OCI-LY1 (cell line): ENCODE data around the gene DIP2C.

Experiments
- H2AFZ ChIP-seq: fragments of 200-600 bp; sonication (generic), shearing (Covaris generic); 2 replicates; pipeline ENCODE4 v1.6.0; 2014; ENCODE audit warnings: antibody characterized with exemption, mild to moderate bottlenecking, low read length
- H3F3A ChIP-seq: fragments of 200-600 bp; sonication (generic), shearing (Covaris generic); 2 replicates; pipeline ENCODE4 v1.6.0; 2014; ENCODE audit warnings: mild to moderate bottlenecking, antibody characterized with exemption, low read length, moderate library complexity; ENCODE audit not compliant: insufficient read depth
- H3K27ac ChIP-seq: fragments of 200-600 bp; sonication (generic); 2 replicates; pipeline ENCODE4 v1.5.1; 2014; ENCODE audit warnings: low read length, mixed run types, mild to moderate bottlenecking, low read depth; ENCODE audit not compliant: poor library complexity, severe bottlenecking
- H3K27me3 ChIP-seq: fragments of 200-600 bp; sonication (generic); 2 replicates; pipeline ENCODE4 v1.6.0; 2014; ENCODE audit warnings: antibody characterized with exemption, mild to moderate bottlenecking, low read length, moderate library complexity; ENCODE audit not compliant: insufficient read depth
- H3K36me3 ChIP-seq: fragments of 200-600 bp; sonication (generic); 2 replicates; pipeline ENCODE4 v1.6.1; 2014; ENCODE audit warnings: mild to moderate bottlenecking, antibody characterized with exemption, low read length, moderate library complexity, mixed read lengths; ENCODE audit not compliant: insufficient read depth
- H3K4me1 ChIP-seq: fragments of 200-600 bp; sonication (generic); 2 replicates; pipeline ENCODE4 v1.5.1; 2014; ENCODE audit warnings: mild to moderate bottlenecking, low read length, moderate library complexity; ENCODE audit not compliant: insufficient read depth, severe bottlenecking
- H3K4me2 ChIP-seq: fragments of 200-600 bp; sonication (generic), shearing (Covaris generic); 2 replicates; pipeline ENCODE4 v1.6.1; 2014; ENCODE audit warnings: low read length
- H3K4me3 ChIP-seq: fragments of 200-600 bp; sonication (generic); 2 replicates; pipeline ENCODE4 v1.5.1; 2014; ENCODE audit warnings: low read length, low read depth, mild to moderate bottlenecking, mixed read lengths; ENCODE audit not compliant: poor library complexity, severe bottlenecking
- H3K79me2 ChIP-seq: fragments of 200-600 bp; shearing (Covaris generic); 2 replicates; pipeline ENCODE4 v1.6.1; 2016; ENCODE audit warnings: mixed run types, low read length, mixed read lengths; ENCODE audit not compliant: insufficient read depth
- H3K9ac ChIP-seq: fragments of 200-600 bp; sonication (generic), shearing (Covaris generic); 2 replicates; pipeline ENCODE4 v1.6.1; 2014; ENCODE audit warnings: mild to moderate bottlenecking, low read length, mixed read lengths
- H3K9me2 ChIP-seq: fragments of 200-600 bp; sonication (generic), shearing (Covaris generic); 2 replicates; pipeline ENCODE4 v1.6.1; 2014; ENCODE audit warnings: low read depth, mild to moderate bottlenecking, low read length, mixed read lengths
- H3K9me3 ChIP-seq: fragments of 200-600 bp; shearing (Covaris generic); 2 replicates; pipeline ENCODE4 v1.6.1; 2014; ENCODE audit warnings: low read length, mixed read lengths
- H4K20me1 ChIP-seq: fragments of 200-600 bp; sonication (generic), shearing (Covaris generic); 2 replicates; pipeline ENCODE4 v1.6.0; 2016; ENCODE audit warnings: mild to moderate bottlenecking, low read length; ENCODE audit not compliant: insufficient read depth
- CTCF ChIP-seq: fragments of 200-600 bp; sonication (generic), shearing (Covaris generic); IDR thresholded peaks from 2 replicates; pipeline ENCODE4 v1.5.1; 2017; ENCODE audit warnings: mild to moderate bottlenecking, antibody characterized with exemption, low read length, moderate library complexity, mixed read lengths
- EZH2 ChIP-seq: fragments of 200-600 bp; sonication (generic), shearing (Covaris generic); IDR thresholded peaks from 2 replicates; pipeline ENCODE4 v1.8.0; 2017; ENCODE audit warnings: borderline replicate concordance, mixed run types, mild to moderate bottlenecking, antibody characterized with exemption, low read length, moderate library complexity, mixed read lengths

Gene DIP2C

GRCh38 chr10:436013-436697 lies 253.3 kb downstream of the DIP2C start:
- H3K4me2 ChIP-seq: no peak overlapping the region
- H3K4me3 ChIP-seq: no peak overlapping the region
- H3F3A ChIP-seq: no peaks in the 10 kb centered on the region
- no peaks in the 10 kb centered on the region for H3K9me2 ChIP-seq
- no peak overlapping the region for H3K27ac ChIP-seq
- no peaks in the 10 kb centered on the region for H3K79me2 ChIP-seq
- no peaks in the 10 kb centered on the region for H4K20me1 ChIP-seq
- H2AFZ ChIP-seq: no peak overlapping the region
- H3K4me1 ChIP-seq: no peaks in the 10 kb centered on the region
- H3K9me3 ChIP-seq: no peaks in the 10 kb centered on the region
- TF ChIP-seq CTCF (no peak), EZH2 (no peak)
- peaks cover 96% of the 10 kb centered on the region for H3K36me3 ChIP-seq
- no peaks in the 10 kb centered on the region for H3K27me3 ChIP-seq
- H3K9ac ChIP-seq: no peak overlapping the region

- H3K9ac ChIP-seq: no peak overlapping the region
Measured at GRCh38 chr10:435397-435796, 254.1 kb downstream of the DIP2C start.

GRCh38 chr10:429696-430095 lies 259.8 kb downstream of the DIP2C start:
- no peaks in the 10 kb centered on the region for H3K9me3 ChIP-seq
- TF ChIP-seq CTCF: no peak
- TF ChIP-seq EZH2: no peak
- no peaks in the 10 kb centered on the region for H3F3A ChIP-seq
- H3K4me2 ChIP-seq: no peak overlapping the region
- H3K9me2 ChIP-seq: no peaks in the 10 kb centered on the region
- H3K4me1 ChIP-seq: no peaks in the 10 kb centered on the region
- no peak overlapping the region for H3K4me3 ChIP-seq
- no peak overlapping the region for H2AFZ ChIP-seq
- no peaks in the 10 kb centered on the region for H4K20me1 ChIP-seq
- peaks cover 11% of the 10 kb centered on the region for H3K79me2 ChIP-seq
- H3K27ac ChIP-seq: no peak overlapping the region
- H3K9ac ChIP-seq: no peak overlapping the region
- H3K36me3 ChIP-seq: peaks cover 88% of the 10 kb centered on the region
- H3K27me3 ChIP-seq: no peaks in the 10 kb centered on the region

More at GRCh38 chr10:435397-435796, 254.1 kb downstream of the DIP2C start:
- Histone ChIP-seq H3K4me2 (no peak overlapping the region), H3K27me3 (no peaks in the 10 kb centered on the region), H3F3A (no peaks in the 10 kb centered on the region), H3K9me3 (no peaks in the 10 kb centered on the region), H3K79me2 (no peaks in the 10 kb centered on the region), H2AFZ (no peak overlapping the region), H4K20me1 (no peaks in the 10 kb centered on the region), H3K36me3 (peaks cover 96% of the 10 kb centered on the region), H3K4me1 (no peaks in the 10 kb centered on the region), H3K27ac (no peak overlapping the region), H3K9me2 (no peaks in the 10 kb centered on the region), H3K4me3 (no peak overlapping the region)
- TF ChIP-seq CTCF: no peak
- no peak for TF ChIP-seq EZH2
